Right kidney (tissue), 1 donor: Measurements from ENCODE around the gene GNB1L.
"Not testable (repeated sequence)": the region's sequence is repeated elsewhere in the genome, so short reads cannot be mapped to it uniquely, and the experiment has no call there.

Source experiments
- DNase-seq: peaks from one replicate; pipeline ENCODE4 v3.0.0-alpha.2; 2016

Gene GNB1L

GRCh38 chr22:19797086-19798002 is 57.3 kb downstream of the GNB1L start:
- DNase-seq, result no peak

- DNase-seq, result no peak
Measured at GRCh38 chr22:19796160-19796559, 58.5 kb downstream of the GNB1L start.

- no peak for DNase-seq
Measured at GRCh38 chr22:19795617-19796008, 59.1 kb downstream of the GNB1L start.

GRCh38 chr22:19793661-19794310 is 60.9 kb downstream of the GNB1L start:
- DNase-seq, result no peak

- no peak for DNase-seq
Measured at GRCh38 chr22:19793161-19793560, 61.5 kb downstream of the GNB1L start.

- DNase-seq, result not testable (repeated sequence)
Measured at GRCh38 chr22:19792383-19792896, 62.2 kb downstream of the GNB1L start.

GRCh38 chr22:19791894-19792293 is 62.8 kb downstream of the GNB1L start:
- no peak for DNase-seq

- DNase-seq, result no peak
Measured at GRCh38 chr22:19791243-19791642, 63.4 kb downstream of the GNB1L start.

GRCh38 chr22:19789828-19790227 is 64.8 kb downstream of the GNB1L start:
- no peak for DNase-seq

- no peak for DNase-seq
Measured at GRCh38 chr22:19789406-19789805, 65.3 kb downstream of the GNB1L start.

GRCh38 chr22:19788661-19789225 is 65.9 kb downstream of the GNB1L start:
- DNase-seq, result no peak

- DNase-seq, result no peak
Measured at GRCh38 chr22:19787849-19788141, 66.9 kb downstream of the GNB1L start.

- DNase-seq, result no peak
Measured at GRCh38 chr22:19786959-19787848, 67.5 kb downstream of the GNB1L start.

- no peak for DNase-seq
Measured at GRCh38 chr22:19786264-19786585, 68.4 kb downstream of the GNB1L start.

GRCh38 chr22:19785461-19786263 is 69.0 kb downstream of the GNB1L start:
- DNase-seq, result no peak

- DNase-seq, result no peak
Measured at GRCh38 chr22:19784384-19785175, 70.1 kb downstream of the GNB1L start.

GRCh38 chr22:19783586-19784383 is 70.9 kb downstream of the GNB1L start:
- DNase-seq, result no peak

- DNase-seq, result no peak
Measured at GRCh38 chr22:19782533-19782932, 72.1 kb downstream of the GNB1L start.

- DNase-seq, result no peak
Measured at GRCh38 chr22:19779685-19780268, 74.9 kb downstream of the GNB1L start.
